Trophoblast cell (in vitro differentiated cells and primary cell): Measurements from ENCODE around the gene CRISPLD2.

ENCODE experiments used
- DNase-seq, 2 donors: peaks; one replicate each; pipeline ENCODE4 v3.0.0-alpha.2; 2016
- H2AFZ ChIP-seq: 2 replicates; pipeline ENCODE4 v1.6.1; 2013; ENCODE audit warnings: low read length, moderate library complexity, mild to moderate bottlenecking; ENCODE audit not compliant: insufficient read depth, poor library complexity
- H2AK5ac ChIP-seq: 2 replicates; pipeline ENCODE4 v1.6.1; 2013; ENCODE audit warnings: mild to moderate bottlenecking, low read length
- H2BK120ac ChIP-seq: 2 replicates; pipeline ENCODE4 v1.6.1; 2013; ENCODE audit warnings: low read length, mild to moderate bottlenecking, moderate library complexity; ENCODE audit not compliant: insufficient read depth, poor library complexity
- H2BK12ac ChIP-seq: 2 replicates; pipeline ENCODE4 v1.6.1; 2013; ENCODE audit warnings: mild to moderate bottlenecking, low read length, moderate library complexity
- H2BK5ac ChIP-seq: 2 replicates; pipeline ENCODE4 v1.6.1; 2013; ENCODE audit warnings: low read length, low read depth, moderate library complexity, mild to moderate bottlenecking; ENCODE audit not compliant: poor library complexity
- H3K14ac ChIP-seq: 2 replicates; pipeline ENCODE4 v1.6.1; 2013; ENCODE audit warnings: mild to moderate bottlenecking, low read length
- H3K18ac ChIP-seq: 2 replicates; pipeline ENCODE4 v1.6.1; 2013; ENCODE audit warnings: mild to moderate bottlenecking, low read length
- H3K23ac ChIP-seq: 2 replicates; pipeline ENCODE4 v1.6.1; 2013; ENCODE audit warnings: low read length
- H3K27ac ChIP-seq: 2 replicates; pipeline ENCODE4 v1.5.1; 2013; ENCODE audit warnings: low read depth, mild to moderate bottlenecking, inconsistent platforms, low read length, moderate library complexity
- H3K27me3 ChIP-seq: 2 replicates; pipeline ENCODE4 v1.6.1; 2013; ENCODE audit warnings: inconsistent platforms, mild to moderate bottlenecking, low read length, moderate library complexity; ENCODE audit not compliant: insufficient read depth
- H3K36me3 ChIP-seq, 2 experiments: 1 replicate in 1 of 2; 2 replicates in 1 of 2; pipeline ENCODE4 v1.6.1; 2013; ENCODE audit warnings: low read length in 2 of 2, mild to moderate bottlenecking in 2 of 2, moderate library complexity in 1 of 2; ENCODE audit not compliant: insufficient read depth in 2 of 2, control insufficient read depth in 1 of 2
- H3K4ac ChIP-seq: 2 replicates; pipeline ENCODE4 v1.6.1; 2013; ENCODE audit warnings: low read depth, mild to moderate bottlenecking, low read length, moderate library complexity
- H3K4me1 ChIP-seq, 2 experiments: 1 replicate in 1 of 2; 2 replicates in 1 of 2; pipeline ENCODE4 v1.6.1; 2013; ENCODE audit warnings: low read length in 2 of 2, mild to moderate bottlenecking in 2 of 2, moderate library complexity in 1 of 2; ENCODE audit not compliant: insufficient read depth in 2 of 2, control insufficient read depth in 1 of 2
- H3K4me2 ChIP-seq: 2 replicates; pipeline ENCODE4 v1.6.1; 2013; ENCODE audit warnings: inconsistent platforms, mild to moderate bottlenecking, low read length, moderate library complexity
- H3K4me3 ChIP-seq: 2 replicates; pipeline ENCODE4 v1.5.1; 2013; ENCODE audit warnings: mild to moderate bottlenecking, low read depth, low read length, inconsistent platforms
- H3K79me1 ChIP-seq: one replicate; pipeline ENCODE4 v1.6.1; 2013; ENCODE audit warnings: low read length
- H3K79me2 ChIP-seq: 2 replicates; pipeline ENCODE4 v1.6.1; 2013; ENCODE audit warnings: low read length, mild to moderate bottlenecking; ENCODE audit not compliant: control insufficient read depth, insufficient read depth, poor library complexity
- H3K9ac ChIP-seq: 2 replicates; pipeline ENCODE4 v1.6.1; 2013; ENCODE audit warnings: mild to moderate bottlenecking, low read length
- H3K9me3 ChIP-seq: 2 replicates; pipeline ENCODE4 v1.6.1; 2013; ENCODE audit warnings: low read depth, mild to moderate bottlenecking, control low read depth, inconsistent platforms, low read length; ENCODE audit not compliant: insufficient read depth
- H4K12ac ChIP-seq: 2 replicates; pipeline ENCODE4 v1.6.1; 2013; ENCODE audit warnings: low read depth, mild to moderate bottlenecking, low read length, moderate library complexity
- H4K8ac ChIP-seq: 2 replicates; pipeline ENCODE4 v1.6.1; 2013; ENCODE audit warnings: low read depth, mild to moderate bottlenecking, low read length, moderate library complexity
- H4K91ac ChIP-seq: one replicate; pipeline ENCODE4 v1.6.1; 2013; ENCODE audit warnings: low read depth, mild to moderate bottlenecking, low read length, moderate library complexity
- WGBS: extraction: QIAGEN DNeasy Blood & Tissue Kit; methylation state at CpG from one replicate; pipeline ENCODE4 v1.1.7; 2013; ENCODE audit warnings: missing lambda C conversion rate; ENCODE audit not compliant: insufficient read length, insufficient coverage; ENCODE audit errors: extremely low coverage; 5-methylcytosine and 5-hydroxymethylcytosine counted together

Gene CRISPLD2

GRCh38 chr16:84788920-84789391 lies 30.8 kb upstream of the CRISPLD2 start:
- Histone ChIP-seq H4K91ac (no peak overlapping the region), H3K14ac (no peak overlapping the region), H3K36me3 (peaks cover 0 to 2% of the 10 kb centered on the region in 2 experiments), H3K27me3 (no peaks in the 10 kb centered on the region), H3K79me1 (no peaks in the 10 kb centered on the region), H2BK120ac (no peak overlapping the region), H3K9ac (no peak overlapping the region), H3K4me2 (no peak overlapping the region), H3K4me1 (no peaks in the 10 kb centered on the region), H2BK5ac (no peak overlapping the region), H3K18ac (no peak overlapping the region), H3K23ac (no peak overlapping the region), H4K8ac (no peak overlapping the region), H3K4me3 (no peak overlapping the region), H3K4ac (no peak overlapping the region), H3K9me3 (no peaks in the 10 kb centered on the region), H3K27ac (no peak overlapping the region), H2BK12ac (no peak overlapping the region), H2AFZ (no peak overlapping the region), H2AK5ac (no peak overlapping the region), H4K12ac (no peak overlapping the region), H3K79me2 (no peaks in the 10 kb centered on the region)
- DNase-seq: no peak
- WGBS: no CpG with 5 or more reads among the region's 22 CpGs

- Histone ChIP-seq H3K27ac (no peak overlapping the region), H3K23ac (no peak overlapping the region), H3K4me2 (no peak overlapping the region), H3K14ac (no peak overlapping the region), H2BK120ac (no peak overlapping the region), H3K4me1 (no peaks in the 10 kb centered on the region), H4K12ac (no peak overlapping the region), H4K8ac (no peak overlapping the region), H3K79me1 (no peaks in the 10 kb centered on the region), H4K91ac (no peak overlapping the region), H3K18ac (no peak overlapping the region), H3K79me2 (no peaks in the 10 kb centered on the region), H3K4ac (no peak overlapping the region), H3K27me3 (no peaks in the 10 kb centered on the region), H2BK5ac (no peak overlapping the region), H3K4me3 (no peak overlapping the region), H3K9ac (no peak overlapping the region), H3K9me3 (no peaks in the 10 kb centered on the region), H2AFZ (no peak overlapping the region), H3K36me3 (peaks cover 0 to 2% of the 10 kb centered on the region in 2 experiments), H2AK5ac (no peak overlapping the region), H2BK12ac (no peak overlapping the region)
- WGBS: no CpG with 5 or more reads among the region's 11 CpGs
- DNase-seq: no peak
Measured at GRCh38 chr16:84789431-84789830, 30.4 kb upstream of the CRISPLD2 start.

GRCh38 chr16:84790301-84790700 lies 29.5 kb upstream of the CRISPLD2 start:
- Histone ChIP-seq H3K4me1 (peaks cover 0 to 1% of the 10 kb centered on the region in 2 experiments), H3K9ac (no peak overlapping the region), H2BK5ac (no peak overlapping the region), H3K36me3 (peaks cover 0 to 2% of the 10 kb centered on the region in 2 experiments), H3K4ac (no peak overlapping the region), H3K4me3 (no peak overlapping the region), H3K27ac (no peak overlapping the region), H4K12ac (no peak overlapping the region), H3K14ac (no peak overlapping the region), H2AK5ac (no peak overlapping the region), H2AFZ (no peak overlapping the region), H3K4me2 (no peak overlapping the region), H4K8ac (no peak overlapping the region), H3K27me3 (no peaks in the 10 kb centered on the region), H3K79me1 (no peaks in the 10 kb centered on the region), H3K23ac (no peak overlapping the region), H3K79me2 (no peaks in the 10 kb centered on the region), H3K18ac (no peak overlapping the region), H2BK120ac (no peak overlapping the region), H4K91ac (no peak overlapping the region), H2BK12ac (no peak overlapping the region), H3K9me3 (no peaks in the 10 kb centered on the region)
- DNase-seq: no peak
- no CpG with 5 or more reads among the region's 4 CpGs for WGBS

GRCh38 chr16:84791088-84791487 lies 28.7 kb upstream of the CRISPLD2 start:
- no peak overlapping the region for H3K14ac ChIP-seq
- H3K4ac ChIP-seq: no peak overlapping the region
- no peak overlapping the region for H3K23ac ChIP-seq
- H3K4me2 ChIP-seq: no peak overlapping the region
- H3K79me1 ChIP-seq: no peaks in the 10 kb centered on the region
- no CpG with 5 or more reads among the region's 12 CpGs for WGBS
- no peak overlapping the region for H3K4me3 ChIP-seq
- no peak overlapping the region for H4K12ac ChIP-seq
- H2BK120ac ChIP-seq: no peak overlapping the region
- H3K18ac ChIP-seq: no peak overlapping the region
- H3K36me3 ChIP-seq: peaks cover 0 to 2% of the 10 kb centered on the region in 2 experiments
- H3K9ac ChIP-seq: no peak overlapping the region
- H3K9me3 ChIP-seq: no peaks in the 10 kb centered on the region
- no peaks in the 10 kb centered on the region for H3K27me3 ChIP-seq
- no peak overlapping the region for H4K91ac ChIP-seq
- H2BK5ac ChIP-seq: no peak overlapping the region
- no peak for DNase-seq
- no peak overlapping the region for H4K8ac ChIP-seq
- H3K27ac ChIP-seq: no peak overlapping the region
- H2AK5ac ChIP-seq: no peak overlapping the region
- H3K79me2 ChIP-seq: no peaks in the 10 kb centered on the region
- no peak overlapping the region for H2BK12ac ChIP-seq
- H3K4me1 ChIP-seq: peaks cover 0 to 2% of the 10 kb centered on the region in 2 experiments
- no peak overlapping the region for H2AFZ ChIP-seq
